Measurements from ENCODE around the gene MADCAM1.

The MADCAM1 gene

DNA sequence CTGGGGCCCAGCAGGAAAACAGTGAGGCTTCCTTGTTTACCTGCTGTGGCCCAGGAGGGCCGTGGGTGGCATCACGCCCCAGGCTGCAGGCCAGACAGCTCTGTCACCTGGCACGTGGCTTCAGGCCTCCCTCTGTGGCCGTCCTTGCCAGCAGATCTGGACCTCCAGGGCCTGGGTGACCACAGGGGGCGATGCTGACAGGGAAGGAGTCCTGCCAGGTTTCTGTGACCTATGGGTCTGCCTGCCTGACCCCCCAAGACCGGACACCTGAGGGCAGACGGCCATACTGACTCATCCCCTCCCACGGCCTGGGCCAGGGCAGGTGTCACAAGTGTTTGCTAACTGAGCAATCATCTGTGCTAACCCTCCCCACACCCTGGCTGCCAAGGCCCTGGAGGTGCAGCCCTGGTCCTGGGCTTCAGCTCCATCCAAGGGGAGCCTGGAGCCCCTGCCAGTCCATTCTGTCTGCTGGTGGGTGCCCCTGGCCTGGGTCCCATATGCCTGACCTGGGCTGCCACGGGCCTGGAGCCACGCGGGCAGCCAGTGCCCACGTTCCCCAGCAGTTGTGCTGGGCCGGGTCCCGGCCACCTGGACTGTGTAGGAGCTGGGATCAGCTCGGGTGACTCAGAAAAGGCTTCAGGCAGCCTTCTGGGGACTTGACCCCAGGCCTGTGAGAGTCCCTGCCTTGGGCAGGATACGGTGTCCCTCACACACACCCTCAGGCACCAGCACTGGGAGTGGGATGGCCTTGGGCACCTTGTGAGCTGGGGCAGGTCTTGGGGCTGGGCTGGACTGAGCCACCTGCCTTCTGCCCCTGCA is 38.9 kb downstream of the MADCAM1 start:
- no peak for DNase-seq

DNA sequence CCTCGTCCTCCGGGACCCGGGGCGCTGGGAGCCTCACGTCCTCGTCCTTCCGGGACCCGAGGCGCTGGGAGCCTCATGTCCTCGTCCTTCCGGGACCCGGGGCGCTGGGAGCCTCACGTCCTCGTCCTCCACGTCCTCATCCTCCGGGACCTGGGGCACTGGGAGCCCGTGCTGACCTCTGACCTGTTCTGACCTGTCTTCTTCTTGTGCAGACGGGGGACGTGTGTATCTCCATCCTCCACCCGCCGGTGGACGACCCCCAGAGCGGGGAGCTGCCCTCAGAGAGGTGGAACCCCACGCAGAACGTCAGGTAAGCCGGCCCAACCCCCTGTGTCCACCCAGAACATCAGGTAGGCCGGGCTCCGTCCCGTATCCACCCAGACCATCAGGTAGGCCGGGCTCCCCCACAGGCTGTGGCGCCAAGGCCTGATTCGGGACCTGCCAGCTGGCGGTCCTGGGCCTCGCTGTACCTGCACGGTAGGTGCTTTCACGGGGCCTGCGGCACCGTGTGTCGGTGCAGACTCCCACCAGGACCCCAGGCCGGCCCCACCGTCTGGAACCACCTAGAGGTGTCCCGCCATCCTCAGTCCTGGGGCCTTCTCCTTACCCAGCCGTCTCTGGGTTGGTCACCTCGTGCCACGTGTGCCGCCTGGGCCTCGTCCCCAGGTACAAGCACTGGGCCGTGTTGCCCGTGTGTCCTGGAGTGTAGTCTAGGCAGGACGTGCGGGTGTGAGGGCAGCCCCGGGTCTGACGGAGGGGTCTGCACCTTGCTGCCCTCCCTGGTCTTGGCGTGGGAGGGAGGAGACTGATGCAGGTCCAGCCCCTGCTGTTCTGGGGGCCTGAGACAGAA is 40.0 kb downstream of the MADCAM1 start:
- DNase-seq = no peak

DNA sequence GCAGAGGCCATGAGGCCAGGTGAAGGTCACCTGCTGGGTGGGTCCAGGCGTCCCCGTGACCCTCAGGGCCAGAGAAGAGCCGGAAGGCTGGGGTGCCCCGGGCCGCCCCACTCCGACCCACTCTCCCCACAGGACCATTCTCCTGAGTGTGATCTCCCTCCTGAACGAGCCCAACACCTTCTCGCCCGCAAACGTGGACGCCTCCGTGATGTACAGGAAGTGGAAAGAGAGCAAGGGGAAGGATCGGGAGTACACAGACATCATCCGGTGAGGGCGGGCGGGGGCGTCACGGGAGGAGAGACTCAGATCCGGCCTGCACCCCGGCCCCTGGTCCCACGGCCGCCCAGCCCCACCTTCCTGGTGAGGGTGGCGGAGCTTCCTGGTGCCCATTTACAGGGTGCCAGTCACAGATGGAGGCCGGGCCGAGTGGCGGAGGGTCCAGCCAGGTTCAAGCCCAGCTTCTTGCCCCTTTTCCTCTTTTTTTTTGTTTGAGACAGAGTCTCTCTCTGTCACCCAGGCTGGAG is 40.7 kb downstream of the MADCAM1 start:
- no peak for DNase-seq

DNA sequence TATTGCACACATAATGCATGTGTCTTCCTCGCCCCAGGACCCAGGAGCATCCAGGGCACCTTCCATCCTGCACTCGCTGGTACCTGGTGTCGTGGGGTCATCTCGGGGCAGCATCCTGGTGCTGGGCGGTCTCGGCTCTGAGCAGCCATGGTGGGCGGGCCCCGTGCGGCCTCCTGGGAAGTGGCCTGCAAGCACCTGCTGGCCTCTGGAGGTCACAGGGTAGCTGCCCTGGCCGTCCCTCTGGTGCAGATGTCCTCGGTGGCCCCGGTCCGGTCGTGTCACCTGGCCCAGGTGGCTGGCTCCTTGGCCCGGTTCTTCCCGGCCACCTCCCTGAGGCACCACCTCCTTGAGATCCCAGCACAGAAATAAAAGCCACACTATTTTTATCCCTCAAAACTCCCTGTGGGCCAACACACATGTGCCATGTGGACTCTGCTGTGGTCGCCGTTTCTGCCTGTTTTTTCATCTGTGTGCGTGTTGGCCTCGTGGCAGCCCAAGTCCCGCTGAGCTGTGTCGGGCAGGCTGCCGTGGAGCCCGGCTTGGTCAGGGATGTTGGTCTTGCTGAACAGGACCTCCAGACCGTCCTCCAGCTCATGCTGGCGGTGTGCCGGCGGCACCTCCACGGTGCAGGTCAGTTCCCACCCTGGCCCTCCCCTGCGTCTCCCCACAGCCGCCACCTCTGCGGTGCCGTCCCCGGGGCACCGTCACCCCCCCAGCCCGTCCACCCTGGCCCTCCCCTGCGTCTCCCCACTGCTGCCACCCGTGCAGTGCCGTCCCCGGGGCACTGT is 42.5 kb downstream of the MADCAM1 start:
- no peak for DNase-seq

DNA sequence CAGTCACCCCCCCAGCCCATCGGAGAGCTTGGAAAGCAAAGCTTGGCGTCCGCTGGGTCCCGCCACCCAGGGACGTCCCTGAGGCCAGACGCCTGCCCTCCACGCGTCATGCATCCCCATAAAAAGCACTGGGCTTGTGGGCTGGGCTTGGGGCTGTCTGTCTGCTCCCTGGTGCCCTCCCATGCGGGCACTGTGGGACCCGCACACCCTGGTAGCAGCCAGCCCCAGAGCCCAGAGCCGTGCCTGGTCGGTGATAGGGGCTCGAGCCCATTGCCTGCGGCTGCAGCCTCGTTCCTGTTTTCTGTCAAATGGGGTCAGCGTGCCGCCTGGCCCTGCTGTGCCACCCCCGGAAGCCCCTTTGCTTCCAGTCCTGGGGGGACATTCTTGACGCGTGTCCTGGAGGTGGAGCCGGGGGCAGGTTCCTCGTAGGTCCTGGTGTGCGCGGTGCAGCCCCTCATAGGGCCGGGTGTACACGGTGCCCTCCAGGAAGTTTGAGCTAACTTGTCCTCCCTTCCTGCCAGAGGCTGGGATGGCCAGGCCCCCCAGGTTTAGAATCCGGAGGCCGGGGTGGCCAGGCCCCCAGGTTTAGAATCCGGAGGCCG is 43.2 kb downstream of the MADCAM1 start:
- DNase-seq = no peak

DNA sequence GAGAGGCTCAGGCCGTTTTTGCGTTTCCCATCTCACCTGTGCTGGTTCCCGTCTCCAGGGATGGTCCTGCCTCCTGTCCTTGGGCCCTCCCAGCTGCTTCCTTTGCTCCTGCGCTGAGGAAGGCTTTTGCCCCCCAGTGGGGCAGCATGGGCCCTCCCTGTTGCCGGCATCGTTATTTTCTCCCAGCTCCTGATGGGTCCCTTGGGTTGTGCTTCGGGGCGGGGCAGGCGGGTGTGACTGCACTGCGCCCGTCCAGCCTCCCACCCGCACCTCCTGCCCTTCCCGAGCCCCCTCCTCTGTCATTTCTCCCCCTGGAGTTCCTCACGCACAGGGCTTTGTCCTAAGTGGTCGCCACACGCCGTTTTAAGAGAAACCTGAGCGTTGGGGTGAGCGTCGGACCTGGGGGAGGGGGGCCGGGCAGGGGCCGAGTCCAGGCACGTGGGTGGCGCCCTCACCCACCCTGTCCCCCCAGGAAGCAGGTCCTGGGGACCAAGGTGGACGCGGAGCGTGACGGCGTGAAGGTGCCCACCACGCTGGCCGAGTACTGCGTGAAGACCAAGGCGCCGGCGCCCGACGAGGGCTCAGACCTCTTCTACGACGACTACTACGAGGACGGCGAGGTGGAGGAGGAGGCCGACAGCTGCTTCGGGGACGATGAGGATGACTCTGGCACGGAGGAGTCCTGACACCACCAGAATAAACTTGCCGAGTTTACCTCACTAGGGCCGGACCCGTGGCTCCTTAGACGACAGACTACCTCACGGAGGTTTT is 44.8 kb downstream of the MADCAM1 start:
- DNase-seq = no peak

DNA sequence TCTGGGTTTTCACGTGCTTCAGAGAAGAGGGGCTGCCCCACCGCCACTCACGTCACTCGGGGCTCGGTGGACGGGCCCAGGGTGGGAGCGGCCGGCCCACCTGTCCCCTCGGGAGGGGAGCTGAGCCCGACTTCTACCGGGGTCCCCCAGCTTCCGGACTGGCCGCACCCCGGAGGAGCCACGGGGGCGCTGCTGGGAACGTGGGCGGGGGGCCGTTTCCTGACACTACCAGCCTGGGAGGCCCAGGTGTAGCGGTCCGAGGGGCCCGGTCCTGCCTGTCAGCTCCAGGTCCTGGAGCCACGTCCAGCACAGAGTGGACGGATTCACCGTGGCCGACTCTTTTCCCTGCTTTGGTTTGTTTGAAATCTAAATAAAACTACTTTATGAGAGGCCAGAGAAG is 45.4 kb downstream of the MADCAM1 start:
- no peak for DNase-seq

DNA sequence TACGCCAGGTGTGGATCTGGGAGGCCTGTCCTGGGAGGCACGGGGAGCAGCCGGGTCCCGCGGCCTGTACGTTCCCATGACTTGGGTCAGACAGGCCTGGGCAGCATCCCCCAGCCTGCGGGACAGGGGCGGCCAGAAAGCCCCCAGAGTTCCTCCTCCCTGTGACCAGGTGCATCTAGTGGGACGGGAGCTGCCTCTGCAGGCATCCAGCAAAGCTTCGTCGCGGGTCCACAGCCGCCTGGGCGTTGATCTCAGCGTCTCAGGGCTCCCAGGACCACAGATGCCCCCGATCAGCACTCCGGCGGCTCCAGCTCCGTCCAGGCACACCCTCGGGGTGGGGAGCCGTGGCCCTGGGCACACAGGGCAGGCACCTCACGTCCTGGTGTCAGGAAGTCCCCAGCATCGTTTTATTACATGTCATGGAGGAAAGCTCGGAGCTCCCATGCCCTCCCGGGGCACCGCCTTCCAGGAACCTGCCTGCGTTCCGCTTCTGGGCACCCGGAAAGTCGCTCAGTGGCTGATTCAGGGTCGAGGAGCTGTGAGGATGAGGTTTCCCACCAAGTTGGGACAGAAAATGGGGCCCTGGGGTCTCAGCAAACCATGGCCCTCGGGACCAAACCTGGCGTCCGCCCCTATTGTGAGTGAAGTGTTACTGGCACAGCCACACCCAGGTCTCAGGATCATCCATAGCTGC is 46.0 kb downstream of the MADCAM1 start:
- no peak for DNase-seq

DNA sequence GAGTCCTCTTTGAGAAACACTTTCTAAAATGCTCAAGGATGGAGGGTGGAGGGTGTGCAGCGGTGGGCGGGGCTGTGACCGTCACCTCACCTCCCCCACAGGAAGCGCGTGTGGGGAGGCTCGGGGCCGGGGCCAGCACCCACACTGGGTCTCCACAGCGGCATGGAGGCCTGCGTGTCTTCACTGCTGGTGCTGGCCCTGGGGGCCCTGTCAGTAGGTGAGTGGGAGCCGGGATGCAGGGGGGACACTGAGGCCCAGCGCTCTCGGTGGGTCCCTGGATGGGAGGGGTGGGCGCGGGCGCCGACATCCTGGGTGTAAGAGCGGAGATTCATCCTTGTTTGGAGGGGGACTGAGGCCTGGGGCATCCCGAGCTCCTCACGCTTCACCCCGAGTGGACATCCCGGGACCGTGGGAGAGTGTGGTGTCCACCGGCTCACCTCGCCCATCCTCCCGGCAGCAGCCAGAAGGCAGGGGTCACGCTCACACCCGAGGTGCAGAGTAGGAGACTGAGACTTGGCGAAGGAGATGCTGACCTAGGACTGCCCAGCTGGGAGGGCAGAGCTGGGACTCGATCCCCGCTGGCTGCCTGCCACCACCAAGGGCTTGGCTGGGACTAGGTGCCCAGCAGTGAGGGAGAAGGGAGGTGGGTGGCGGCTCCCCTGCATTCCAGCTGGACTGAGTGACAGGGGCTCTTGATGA is 47.8 kb downstream of the MADCAM1 start, which contains the start of gene GZMM:
Gene GZMM (plus strand): TSS at position 144 of the 699 bp plus-strand sequence. CDS start 19 bp downstream, at position 163.
- DNase-seq = no peak

DNA sequence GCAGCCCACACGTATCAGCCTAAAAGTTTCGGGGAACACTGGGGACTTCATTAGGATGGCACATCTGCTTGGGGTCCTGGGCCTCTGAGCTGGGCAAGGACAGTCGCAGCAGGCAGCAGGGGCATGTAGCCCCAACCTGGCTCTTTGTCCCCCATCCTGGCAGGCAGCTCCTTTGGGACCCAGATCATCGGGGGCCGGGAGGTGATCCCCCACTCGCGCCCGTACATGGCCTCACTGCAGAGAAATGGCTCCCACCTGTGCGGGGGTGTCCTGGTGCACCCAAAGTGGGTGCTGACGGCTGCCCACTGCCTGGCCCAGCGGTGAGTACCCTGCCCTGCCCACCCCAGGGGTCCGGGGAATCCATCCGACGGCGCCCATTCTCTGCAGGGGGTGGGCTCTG is 50.8 kb downstream of the MADCAM1 start:
- DNase-seq = no peak

DNA sequence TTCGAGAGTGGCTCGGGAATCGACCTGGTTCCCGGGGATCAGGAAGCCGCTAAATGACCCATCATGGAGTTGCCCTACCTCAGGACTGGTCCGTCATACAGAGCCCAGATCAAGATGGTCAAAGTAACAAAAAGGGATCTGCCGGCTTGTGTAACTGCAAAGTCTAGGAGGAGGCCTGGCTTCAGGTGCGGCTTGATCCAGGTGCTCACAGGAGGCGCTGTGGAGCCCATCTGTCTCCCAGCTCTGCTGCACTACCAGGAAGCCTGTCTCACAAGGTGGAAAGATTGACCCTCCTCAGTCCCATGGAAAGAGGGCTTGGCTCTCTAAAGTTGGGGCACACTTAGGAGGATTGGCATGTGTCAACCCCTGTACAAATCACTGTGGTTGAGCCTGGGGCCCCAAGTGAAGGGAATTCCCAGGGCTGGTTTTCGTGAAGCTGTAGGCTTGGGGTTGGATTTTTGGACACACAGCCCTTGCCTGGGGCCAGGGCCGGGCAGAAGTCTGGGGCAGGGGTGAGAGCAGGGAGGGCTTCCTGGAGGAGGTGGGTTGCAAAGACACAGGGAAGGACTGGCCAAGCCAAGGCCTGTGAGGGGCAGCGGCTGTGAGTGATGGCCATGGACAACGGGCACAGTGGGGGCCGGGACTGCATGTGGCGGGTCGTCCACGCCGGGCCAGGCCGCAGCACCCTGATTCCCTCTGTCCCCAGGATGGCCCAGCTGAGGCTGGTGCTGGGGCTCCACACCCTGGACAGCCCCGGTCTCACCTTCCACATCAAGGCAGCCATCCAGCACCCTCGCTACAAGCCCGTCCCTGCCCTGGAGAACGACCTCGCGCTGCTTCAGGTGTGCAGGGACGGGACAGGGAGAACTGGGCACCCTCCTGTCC is 51.8 kb downstream of the MADCAM1 start:
- DNase-seq = no peak

DNA sequence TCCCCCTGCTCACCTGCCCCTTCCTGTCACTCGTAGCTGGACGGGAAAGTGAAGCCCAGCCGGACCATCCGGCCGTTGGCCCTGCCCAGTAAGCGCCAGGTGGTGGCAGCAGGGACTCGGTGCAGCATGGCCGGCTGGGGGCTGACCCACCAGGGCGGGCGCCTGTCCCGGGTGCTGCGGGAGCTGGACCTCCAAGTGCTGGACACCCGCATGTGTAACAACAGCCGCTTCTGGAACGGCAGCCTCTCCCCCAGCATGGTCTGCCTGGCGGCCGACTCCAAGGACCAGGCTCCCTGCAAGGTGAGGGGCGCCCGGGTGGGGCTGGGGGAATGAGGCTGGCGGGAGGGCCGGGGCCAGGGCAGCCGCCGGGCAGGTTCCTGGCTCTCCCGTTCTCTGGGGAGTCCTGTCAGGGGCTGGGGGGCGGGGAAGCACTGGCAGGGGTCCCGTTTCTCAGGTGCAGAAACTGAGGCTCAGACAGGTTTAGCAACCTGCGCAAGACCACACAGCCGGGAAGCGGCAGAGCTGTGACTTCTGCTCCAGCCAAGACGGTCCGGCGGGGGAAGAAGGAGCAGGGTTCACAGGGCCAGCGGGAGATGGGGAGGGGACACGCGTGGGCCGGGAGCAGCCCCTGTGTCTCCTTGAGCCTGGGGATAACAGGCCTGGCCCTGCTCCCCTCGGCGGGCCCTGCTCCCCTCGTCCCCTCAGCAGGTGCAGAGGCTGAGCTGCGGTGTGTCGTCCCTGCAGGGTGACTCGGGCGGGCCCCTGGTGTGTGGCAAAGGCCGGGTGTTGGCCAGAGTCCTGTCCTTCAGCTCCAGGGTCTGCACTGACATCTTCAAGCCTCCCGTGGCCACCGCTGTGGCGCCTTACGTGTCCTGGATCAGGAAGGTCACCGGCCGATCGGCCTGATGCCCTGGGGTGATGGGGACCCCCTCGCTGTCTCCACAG is 52.9 kb downstream of the MADCAM1 start:
- no peak for DNase-seq

DNA sequence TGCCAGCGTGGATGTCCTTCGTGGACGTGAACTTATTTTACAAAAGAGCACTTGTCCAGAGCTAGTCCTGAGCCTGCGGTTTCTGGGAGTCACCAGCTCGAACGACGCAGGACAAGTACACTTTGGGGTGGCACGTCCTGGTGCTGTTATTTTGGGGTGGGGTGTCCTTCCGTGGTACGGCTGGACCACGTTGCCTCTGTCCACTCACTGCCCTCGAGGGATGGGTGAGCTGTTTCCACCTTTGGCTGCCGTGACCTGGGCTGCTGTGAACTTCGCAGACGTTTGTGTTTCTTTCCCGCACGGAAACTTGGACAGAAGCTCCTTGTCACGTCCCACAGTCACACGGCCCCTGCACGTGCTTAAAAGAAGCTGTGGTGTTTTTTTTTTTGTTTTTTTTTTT is 58.5 kb downstream of the MADCAM1 start:
- DNase-seq = no peak
